Keratinocyte (primary cell): Measurements from ENCODE around the gene SMG9. TPM values are rescaled to one million over a fixed set of nuclear protein-coding genes. Genes with fewer than 3 reads are reported as not detected.
A peak's percentile ranks its signal among the peaks of the same experiment; 100 is the strongest.

ENCODE experiments used
- DNase-seq: peaks from one replicate; pipeline ENCODE4 v3.0.0-alpha.2; 2011; ENCODE audit warnings: low read depth, missing footprints, low spot score
- FAIRE-seq: peaks from 2 replicates; lab custom pipeline; 2011; peaks lifted over from hg19 to GRCh38; lab: Jason Lieb, UNC
- H2AFZ ChIP-seq: 2 replicates; pipeline ENCODE4 v1.6.0; 2012; ENCODE audit warnings: low read length, control low read depth, inconsistent platforms; ENCODE audit not compliant: control insufficient read depth
- H3K27ac ChIP-seq: 2 replicates; pipeline ENCODE4 v1.5.1; 2011; ENCODE audit warnings: low read length; ENCODE audit not compliant: control insufficient read depth, insufficient read depth
- H3K27me3 ChIP-seq: 3 replicates; pipeline ENCODE4 v1.6.0; 2011; ENCODE audit warnings: low read length; ENCODE audit not compliant: control insufficient read depth, insufficient read depth; ENCODE audit errors: extremely low read depth
- H3K36me3 ChIP-seq, 2 experiments: 2 replicates in 1 of 2; 3 replicates in 1 of 2; pipeline ENCODE4 v1.5.1; 2011; ENCODE audit warnings: low read length in 2 of 2, mild to moderate bottlenecking in 1 of 2; ENCODE audit not compliant: control insufficient read depth in 2 of 2, insufficient read depth in 2 of 2; ENCODE audit errors: extremely low read depth in 1 of 2
- H3K4me1 ChIP-seq: 3 replicates; pipeline ENCODE4 v1.5.1; 2011; ENCODE audit warnings: low read length; ENCODE audit not compliant: control insufficient read depth, insufficient read depth; ENCODE audit errors: extremely low read depth
- H3K4me2 ChIP-seq: 3 replicates; pipeline ENCODE4 v1.6.0; 2011; ENCODE audit warnings: low read depth, low read length; ENCODE audit not compliant: control insufficient read depth, insufficient read depth; ENCODE audit errors: extremely low read depth
- H3K4me3 ChIP-seq, 3 experiments: fragments of 200-600 bp in 1 of 3; sonication (generic) in 1 of 3; 2 replicates in 2 of 3; 3 replicates in 1 of 3; pipeline ENCODE4 v1.5.1; 2011 to 2016; ENCODE audit warnings: low read length in 3 of 3, mild to moderate bottlenecking in 3 of 3, control low read depth in 2 of 3, inconsistent platforms in 1 of 3, low read depth in 1 of 3, mixed read lengths in 1 of 3, mixed run types in 1 of 3, moderate library complexity in 1 of 3; ENCODE audit not compliant: control insufficient read depth in 2 of 3, insufficient read depth in 2 of 3; ENCODE audit errors: extremely low read depth in 1 of 3
- H3K79me2 ChIP-seq: 2 replicates; pipeline ENCODE4 v1.6.0; 2012; ENCODE audit warnings: low read length; ENCODE audit not compliant: control insufficient read depth, insufficient read depth
- H3K9ac ChIP-seq: 3 replicates; pipeline ENCODE4 v1.6.0; 2011; ENCODE audit warnings: low read length; ENCODE audit not compliant: control insufficient read depth, insufficient read depth; ENCODE audit errors: extremely low read depth
- H3K9me1 ChIP-seq: 3 replicates; pipeline ENCODE4 v1.6.0; 2011; ENCODE audit warnings: low read length; ENCODE audit not compliant: control insufficient read depth, insufficient read depth; ENCODE audit errors: extremely low read depth
- H3K9me3 ChIP-seq: 2 replicates; pipeline ENCODE4 v1.5.1; 2012; ENCODE audit warnings: low read depth, low read length; ENCODE audit not compliant: control insufficient read depth
- H4K20me1 ChIP-seq: 3 replicates; pipeline ENCODE4 v1.6.0; 2011; ENCODE audit warnings: low read length; ENCODE audit not compliant: control insufficient read depth, insufficient read depth; ENCODE audit errors: extremely low read depth
- EZH2 ChIP-seq: IDR thresholded peaks from one replicate; pipeline ENCODE4 v1.6.1; 2012; ENCODE audit warnings: inconsistent platforms, mild to moderate bottlenecking, low read length, moderate library complexity
- dilution Hi-C: fragments of 300-500 bp; cut with MboI; formaldehyde crosslinking; loops from one replicate; pipeline ENCODE4 v1.7.0; 2020; ENCODE audit warnings: low sequenced_read_pairs; ENCODE audit not compliant: extremely low pct_ligation_motif_present
- polyA plus RNA-seq, 5 experiments: library from polyadenylated mRNA; depleted of rRNA in 3 of 5; stranded (reverse) in 3 of 5; stranded (forward) in 1 of 5; unstranded in 1 of 5; fragments of >200 nt; gene quantifications; 1 replicate in 1 of 5; 2 replicates in 3 of 5; 3 replicates in 1 of 5; pipeline versions ENCODE4 v1.2.1 to v1.2.3, GENCODE V29; 2011 to 2012; ENCODE audit warnings: missing spikeins in 2 of 5, low read depth in 1 of 5, low replicate concordance in 1 of 5
- TF ChIP-seq, protein P1 (sequence below), 3 experiments: IDR thresholded peaks in 1 of 3; conservative IDR thresholded peaks in 1 of 3; optimal IDR thresholded peaks in 1 of 3; 2 replicates in 2 of 3; 3 replicates in 1 of 3; pipeline versions ENCODE3 to v1.5.1; 2011; ENCODE audit warnings: low read length in 3 of 3, mild to moderate bottlenecking in 3 of 3, moderate library complexity in 2 of 3, control low read depth in 1 of 3, inconsistent platforms in 1 of 3; ENCODE audit not compliant: insufficient read depth in 2 of 3; ENCODE audit errors: extremely low read depth in 1 of 3

SMG9 gene
- polyA plus RNA-seq, 1 donor (not counting 4 experiments of a cell fraction or from before 2014, with no cell fraction given): 15.6 TPM

DNA sequence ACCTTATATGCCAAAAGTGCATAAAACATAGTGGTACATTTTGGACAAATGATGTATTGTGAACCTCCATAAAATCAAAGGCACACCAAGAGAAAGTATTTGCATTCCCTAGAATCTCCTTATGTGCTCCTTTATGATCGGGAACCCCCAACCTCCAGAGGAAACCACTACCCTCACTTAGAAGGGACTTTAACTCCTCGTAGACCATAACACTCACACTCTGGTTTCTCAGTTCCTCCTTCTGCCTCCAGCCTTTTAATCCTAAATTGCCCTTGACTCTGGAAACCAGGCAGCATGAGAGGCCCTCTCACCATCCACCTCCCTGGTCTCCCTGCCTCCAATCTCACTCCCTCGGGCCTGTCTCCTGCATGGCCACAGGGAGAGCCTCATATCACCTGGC, 35.8 kb upstream of the SMG9 start:
- TF ChIP-seq, protein P1, sequence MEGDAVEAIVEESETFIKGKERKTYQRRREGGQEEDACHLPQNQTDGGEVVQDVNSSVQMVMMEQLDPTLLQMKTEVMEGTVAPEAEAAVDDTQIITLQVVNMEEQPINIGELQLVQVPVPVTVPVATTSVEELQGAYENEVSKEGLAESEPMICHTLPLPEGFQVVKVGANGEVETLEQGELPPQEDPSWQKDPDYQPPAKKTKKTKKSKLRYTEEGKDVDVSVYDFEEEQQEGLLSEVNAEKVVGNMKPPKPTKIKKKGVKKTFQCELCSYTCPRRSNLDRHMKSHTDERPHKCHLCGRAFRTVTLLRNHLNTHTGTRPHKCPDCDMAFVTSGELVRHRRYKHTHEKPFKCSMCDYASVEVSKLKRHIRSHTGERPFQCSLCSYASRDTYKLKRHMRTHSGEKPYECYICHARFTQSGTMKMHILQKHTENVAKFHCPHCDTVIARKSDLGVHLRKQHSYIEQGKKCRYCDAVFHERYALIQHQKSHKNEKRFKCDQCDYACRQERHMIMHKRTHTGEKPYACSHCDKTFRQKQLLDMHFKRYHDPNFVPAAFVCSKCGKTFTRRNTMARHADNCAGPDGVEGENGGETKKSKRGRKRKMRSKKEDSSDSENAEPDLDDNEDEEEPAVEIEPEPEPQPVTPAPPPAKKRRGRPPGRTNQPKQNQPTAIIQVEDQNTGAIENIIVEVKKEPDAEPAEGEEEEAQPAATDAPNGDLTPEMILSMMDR (optimal IDR thresholded peaks at IDR 0.05 in 1 of 3, IDR thresholded peaks at IDR 0.05 in 1 of 3, conservative IDR thresholded peaks at IDR 0.05 in 1 of 3; ENCODE audit: extremely low read depth in 1 of 3, insufficient read depth in 2 of 3, low read length in 3 of 3): no peak
- no peak for TF ChIP-seq EZH2
- no peaks in the 10 kb centered on the region for H3K4me1 ChIP-seq
- no peaks in the 10 kb centered on the region for H3K9me1 ChIP-seq

DNA sequence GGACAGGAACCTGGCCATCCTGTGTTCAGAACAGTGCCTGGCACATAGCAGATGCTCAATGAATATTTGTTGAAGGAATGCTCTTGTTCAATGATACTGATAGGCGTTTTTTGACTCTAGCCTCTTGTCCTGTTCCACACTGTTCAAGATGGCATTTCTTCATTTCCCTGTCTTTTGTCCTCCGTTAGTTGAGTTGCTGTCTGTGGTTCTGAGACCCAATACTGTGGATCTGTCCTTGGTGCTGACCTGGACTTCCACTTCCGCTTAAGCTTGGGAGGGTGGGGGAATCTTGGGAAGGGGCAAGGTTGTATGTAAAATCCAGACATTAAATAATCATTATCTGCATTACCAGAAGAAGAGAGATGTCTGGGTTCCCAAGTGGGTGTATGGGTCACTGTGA, 34.3 kb upstream of the SMG9 start:
- Histone ChIP-seq H3K36me3 (no peaks in the 10 kb centered on the region), H3K4me3 (no peak overlapping the region), H3K9me1 (no peaks in the 10 kb centered on the region), H3K4me1 (peaks cover 12% of the 10 kb centered on the region), H3K4me2 (no peak overlapping the region), H2AFZ (no peak overlapping the region), H3K9ac (no peak overlapping the region), H3K79me2 (no peaks in the 10 kb centered on the region), H3K9me3 (no peaks in the 10 kb centered on the region), H3K27me3 (no peaks in the 10 kb centered on the region), H4K20me1 (no peaks in the 10 kb centered on the region), H3K27ac (no peak overlapping the region)
- TF ChIP-seq, protein P1 (optimal IDR thresholded peaks at IDR 0.05 in 1 of 3, IDR thresholded peaks at IDR 0.05 in 1 of 3, conservative IDR thresholded peaks at IDR 0.05 in 1 of 3; ENCODE audit: extremely low read depth in 1 of 3, insufficient read depth in 2 of 3, low read length in 3 of 3): no peak
- no peak for TF ChIP-seq EZH2
- FAIRE-seq (peak; percentile 81), DNase-seq (no peak)
- dilution Hi-C loops: no loop called here

More for the DNA sequence above, 35.8 kb upstream of the SMG9 start:
- no peaks in the 10 kb centered on the region for H3K27me3 ChIP-seq
- no peak overlapping the region for H3K4me3 ChIP-seq
- no peak overlapping the region for H3K9ac ChIP-seq
- no peak overlapping the region for H3K4me2 ChIP-seq
- H3K9me3 ChIP-seq: no peaks in the 10 kb centered on the region
- H2AFZ ChIP-seq: no peak overlapping the region
- H3K79me2 ChIP-seq: no peaks in the 10 kb centered on the region
- H3K27ac ChIP-seq: no peak overlapping the region
- no peaks in the 10 kb centered on the region for H4K20me1 ChIP-seq
- FAIRE-seq (no peak), DNase-seq (no peak)
- no peaks in the 10 kb centered on the region for H3K36me3 ChIP-seq
- dilution Hi-C loops: no loop called here
